Measurements from ENCODE around the gene PIGU. TPM values are rescaled to one million over a fixed set of nuclear protein-coding genes. Genes with fewer than 3 reads are reported as not detected.

The PIGU gene
- total and polyA plus RNA-seq, 2 donors (not counting 3 experiments of a cell fraction or from before 2014, with no cell fraction given): 20.3 to 81.8 TPM

DNA sequence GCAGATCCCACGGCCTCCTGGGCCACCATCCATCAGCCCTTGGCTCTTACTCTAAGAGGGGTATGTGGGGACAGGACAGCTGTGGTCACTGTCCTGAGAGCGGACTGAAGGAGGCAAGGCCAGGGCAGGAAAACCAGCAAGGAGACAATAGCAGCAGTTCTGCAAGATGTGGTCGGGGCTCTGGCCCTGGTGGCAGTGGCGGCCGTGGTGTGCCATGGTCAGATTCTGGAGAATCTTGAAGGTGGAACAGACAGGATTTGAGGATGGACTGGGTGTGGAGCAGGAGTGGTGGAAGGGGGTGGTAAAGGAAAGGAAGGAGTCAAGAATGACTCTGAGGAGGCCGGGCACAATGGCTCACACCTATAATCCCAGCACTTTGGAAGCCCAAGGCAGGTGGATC lies 124.3 kb downstream of the PIGU start:
- Histone ChIP-seq H4K20me1 (replicated peaks; ENCODE audit: control insufficient read depth, extremely low read depth, insufficient read depth, low read length) (no peaks in the 10 kb centered on the region), H3K9me1 (replicated peaks; ENCODE audit: control insufficient read depth, extremely low read depth, insufficient read depth, low read length) (no peaks in the 10 kb centered on the region), H3K36me3 (ENCODE audit: control insufficient read depth in 2 of 2, extremely low read depth in 1 of 2, insufficient read depth in 2 of 2, low read length in 2 of 2) (no peaks in the 10 kb centered on the region), H3K9me3 (replicated peaks; ENCODE audit: control insufficient read depth, insufficient read depth, low read length) (no peaks in the 10 kb centered on the region), H3K27me3 (ENCODE audit: control insufficient read depth in 2 of 2, insufficient read depth in 2 of 2, low read length in 2 of 2) (no peaks in the 10 kb centered on the region), H3K4me3 (replicated peaks in 1 of 3; ENCODE audit: insufficient read depth in 1 of 3, low read depth in 1 of 3, low read length in 3 of 3) (no peak overlapping the region), H3K4me2 (ENCODE audit: insufficient read depth, low read length) (no peak overlapping the region), H3K4me1 (ENCODE audit: control insufficient read depth, extremely low read depth, insufficient read depth, low read length) (no peaks in the 10 kb centered on the region), H3K79me2 (ENCODE audit: control insufficient read depth, insufficient read depth, low read length) (no peaks in the 10 kb centered on the region), H2AFZ (ENCODE audit: low read depth, low read length) (no peak overlapping the region), H3K27ac (ENCODE audit: insufficient read depth, low read depth, low read length) (no peak overlapping the region), H3K9ac (replicated peaks; ENCODE audit: extremely low read depth, insufficient read depth, low read length) (no peak overlapping the region)
- FAIRE-seq (no peak), DNase-seq (ENCODE audit: low read depth, low spot score) (no peak)
- TF ChIP-seq JUN (IDR thresholded peaks at IDR 0.05; ENCODE audit: borderline replicate concordance, insufficient read depth, insufficient read length, low read depth) (no peak), FOS (IDR thresholded peaks at IDR 0.05; ENCODE audit: borderline replicate concordance, insufficient read depth, low read length) (no peak), MYC (IDR thresholded peaks at IDR 0.05; ENCODE audit: low read depth, low read length) (no peak), POLR2A (IDR thresholded peaks at IDR 0.05; ENCODE audit: low read depth, low read length) (no peak), POLR2AphosphoS5 (IDR thresholded peaks at IDR 0.05; ENCODE audit: insufficient read depth, low read depth, low read length) (no peak), EZH2 (IDR thresholded peaks at IDR 0.05; ENCODE audit: borderline replicate concordance, low read depth, low read length, severe bottlenecking) (no peak)
- TF ChIP-seq, protein P1, sequence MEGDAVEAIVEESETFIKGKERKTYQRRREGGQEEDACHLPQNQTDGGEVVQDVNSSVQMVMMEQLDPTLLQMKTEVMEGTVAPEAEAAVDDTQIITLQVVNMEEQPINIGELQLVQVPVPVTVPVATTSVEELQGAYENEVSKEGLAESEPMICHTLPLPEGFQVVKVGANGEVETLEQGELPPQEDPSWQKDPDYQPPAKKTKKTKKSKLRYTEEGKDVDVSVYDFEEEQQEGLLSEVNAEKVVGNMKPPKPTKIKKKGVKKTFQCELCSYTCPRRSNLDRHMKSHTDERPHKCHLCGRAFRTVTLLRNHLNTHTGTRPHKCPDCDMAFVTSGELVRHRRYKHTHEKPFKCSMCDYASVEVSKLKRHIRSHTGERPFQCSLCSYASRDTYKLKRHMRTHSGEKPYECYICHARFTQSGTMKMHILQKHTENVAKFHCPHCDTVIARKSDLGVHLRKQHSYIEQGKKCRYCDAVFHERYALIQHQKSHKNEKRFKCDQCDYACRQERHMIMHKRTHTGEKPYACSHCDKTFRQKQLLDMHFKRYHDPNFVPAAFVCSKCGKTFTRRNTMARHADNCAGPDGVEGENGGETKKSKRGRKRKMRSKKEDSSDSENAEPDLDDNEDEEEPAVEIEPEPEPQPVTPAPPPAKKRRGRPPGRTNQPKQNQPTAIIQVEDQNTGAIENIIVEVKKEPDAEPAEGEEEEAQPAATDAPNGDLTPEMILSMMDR (IDR thresholded peaks at IDR 0.05; ENCODE audit: extremely low read depth in 1 of 2, insufficient read depth in 1 of 2, low read depth in 1 of 2, low read length in 2 of 2): no peak
- TF ChIP-seq, protein P2, sequence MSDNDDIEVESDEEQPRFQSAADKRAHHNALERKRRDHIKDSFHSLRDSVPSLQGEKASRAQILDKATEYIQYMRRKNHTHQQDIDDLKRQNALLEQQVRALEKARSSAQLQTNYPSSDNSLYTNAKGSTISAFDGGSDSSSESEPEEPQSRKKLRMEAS (IDR thresholded peaks at IDR 0.05; ENCODE audit: insufficient read depth, insufficient read length): no peak
- ChIA-PET CTCF (no interaction called here), POLR2A (no interaction called here)
- BruUV-seq (replicated peaks): no TSS peak
- dilution Hi-C loops (cut with MboI; ENCODE audit: extremely low pct_ligation_motif_present, low sequenced_read_pairs) (no loop called here), intact Hi-C loops (cut with micrococcal nuclease) (no loop called here)

Data from endothelial cell of umbilical vein (primary cell).